H1 (cell line): ENCODE measurements around the gene OR9A2. TPM values are rescaled to one million over a fixed set of nuclear protein-coding genes. Genes with fewer than 3 reads are reported as not detected.

Experiments used
- CTCF ChIA-PET: fragments of 300-600 bp; sonication (Branson Sonifier 250); formaldehyde crosslinking; loops from one replicate; lab custom pipeline; 2021; ENCODE audit not compliant: partially characterized antibody; lab: Charles Lee
- POLR2A ChIA-PET: fragments of 300-600 bp; sonication (Branson Sonifier 250); formaldehyde crosslinking; loops from one replicate; lab custom pipeline; 2021; ENCODE audit warnings: inconsistent platforms; ENCODE audit not compliant: partially characterized antibody; lab: Charles Lee
- DNase-seq, 2 experiments: peaks; one replicate each; pipeline versions ENCODE4 v3.0.0 to v3.0.0-alpha.2; 2010 to 2022; ENCODE audit warnings: low spot score in 2 of 2, low read depth in 1 of 2, mixed read lengths in 1 of 2
- FAIRE-seq: peaks from 2 replicates; lab custom pipeline; 2011; peaks lifted over from hg19 to GRCh38; lab: Jason Lieb, UNC
- H2AFZ ChIP-seq: 2 replicates; pipeline ENCODE4 v1.8.1; 2012; ENCODE audit warnings: low read length, inconsistent platforms
- H2AK5ac ChIP-seq: 2 replicates; pipeline ENCODE4 v1.6.1; 2013; ENCODE audit warnings: low read depth, low read length
- H2BK120ac ChIP-seq: replicated peaks from 2 replicates; pipeline ENCODE3; 2013; ENCODE audit warnings: low read depth, low read length, inconsistent platforms
- H2BK12ac ChIP-seq: 2 replicates; pipeline ENCODE4 v1.6.1; 2013; ENCODE audit warnings: low read depth, low read length
- H2BK15ac ChIP-seq: 2 replicates; pipeline ENCODE4 v1.6.1; 2013; ENCODE audit warnings: low read length
- H2BK20ac ChIP-seq: 2 replicates; pipeline ENCODE4 v1.6.1; 2013; ENCODE audit warnings: low read length
- H2BK5ac ChIP-seq: 2 replicates; pipeline ENCODE4 v1.6.1; 2013; ENCODE audit warnings: low read depth, low read length
- H3K14ac ChIP-seq: 2 replicates; pipeline ENCODE4 v1.6.1; 2013; ENCODE audit warnings: inconsistent platforms; ENCODE audit not compliant: insufficient read length
- H3K18ac ChIP-seq: 2 replicates; pipeline ENCODE4 v1.6.1; 2013; ENCODE audit warnings: low read length; ENCODE audit errors: extremely low read depth
- H3K23ac ChIP-seq: 2 replicates; pipeline ENCODE4 v1.6.1; 2013; ENCODE audit warnings: inconsistent platforms; ENCODE audit not compliant: insufficient read length
- H3K23me2 ChIP-seq: 2 replicates; pipeline ENCODE4 v1.6.1; 2013; ENCODE audit warnings: low read depth, low read length
- H3K27ac ChIP-seq: 2 replicates; pipeline ENCODE4 v1.6.1; 2011; ENCODE audit warnings: low read depth, low read length, inconsistent platforms
- H3K27me3 ChIP-seq, 4 experiments: replicated peaks in 1 of 4; 1 replicate in 1 of 4; 2 replicates in 3 of 4; pipeline versions ENCODE4 v1.6.1 to v1.8.1; 2011 to 2013; ENCODE audit warnings: low read length in 3 of 4, mild to moderate bottlenecking in 3 of 4, inconsistent platforms in 2 of 4, mixed read lengths in 2 of 4, moderate library complexity in 1 of 4; ENCODE audit not compliant: control insufficient read depth in 3 of 4, insufficient read depth in 3 of 4; ENCODE audit errors: extremely low read depth in 1 of 4
- H3K36me3 ChIP-seq, 4 experiments: 2 replicates each; pipeline versions ENCODE4 v1.6.1 to v1.8.1; 2011 to 2013; ENCODE audit warnings: mild to moderate bottlenecking in 4 of 4, low read length in 3 of 4, moderate library complexity in 2 of 4, control low read depth in 1 of 4, inconsistent platforms in 1 of 4; ENCODE audit not compliant: insufficient read depth in 4 of 4, control insufficient read depth in 2 of 4
- H3K4ac ChIP-seq: replicated peaks from 2 replicates; pipeline ENCODE3; 2013; ENCODE audit warnings: low read length, low read depth, mixed read lengths, inconsistent platforms; ENCODE audit not compliant: insufficient read length
- H3K4me1 ChIP-seq, 4 experiments: replicated peaks in 1 of 4; 1 replicate in 1 of 4; 2 replicates in 3 of 4; pipeline versions ENCODE4 v1.6.1 to v1.8.1; 2011 to 2013; ENCODE audit warnings: low read length in 3 of 4, inconsistent platforms in 2 of 4, mixed read lengths in 1 of 4; ENCODE audit not compliant: insufficient read depth in 4 of 4, control insufficient read depth in 3 of 4
- H3K4me2 ChIP-seq, 2 experiments: 2 replicates each; pipeline versions ENCODE4 v1.6.1 to v1.8.1; 2011 to 2013; ENCODE audit warnings: low read depth in 2 of 2, low read length in 2 of 2, control low read depth in 1 of 2, inconsistent platforms in 1 of 2, mild to moderate bottlenecking in 1 of 2; ENCODE audit not compliant: insufficient read depth in 1 of 2
- H3K4me3 ChIP-seq, 4 experiments: fragments of 200-600, 300-600 bp in 1 of 4; sonication (generic), shearing (Covaris generic), sonication (Bioruptor Twin) in 1 of 4; 2 replicates each; pipeline versions ENCODE4 v1.5.1 to v1.8.1; 2011 to 2016; ENCODE audit warnings: low read length in 4 of 4, low read depth in 3 of 4, control low read depth in 2 of 4, inconsistent platforms in 2 of 4, mild to moderate bottlenecking in 2 of 4, mixed read lengths in 1 of 4, moderate library complexity in 1 of 4; ENCODE audit not compliant: insufficient read depth in 2 of 4; ENCODE audit errors: extremely low read depth in 1 of 4
- H3K56ac ChIP-seq: replicated peaks from 2 replicates; pipeline ENCODE3; 2013; ENCODE audit warnings: low read depth, mild to moderate bottlenecking, mixed read lengths, low read length, inconsistent platforms; ENCODE audit not compliant: insufficient read length
- H3K79me1 ChIP-seq: 2 replicates; pipeline ENCODE4 v1.6.1; 2013; ENCODE audit warnings: low read depth, low read length, control low read depth
- H3K79me2 ChIP-seq, 2 experiments: 2 replicates each; pipeline versions ENCODE4 v1.6.1 to v1.8.1; 2012 to 2013; ENCODE audit warnings: low read length in 2 of 2, mild to moderate bottlenecking in 2 of 2, inconsistent platforms in 1 of 2; ENCODE audit not compliant: insufficient read depth in 2 of 2, control insufficient read depth in 1 of 2
- H3K9ac ChIP-seq, 4 experiments: replicated peaks in 1 of 4; 1 replicate in 1 of 4; 2 replicates in 3 of 4; pipeline versions ENCODE4 v1.6.1 to v1.8.1; 2011 to 2013; ENCODE audit warnings: low read depth in 3 of 4, low read length in 3 of 4, control low read depth in 2 of 4, mild to moderate bottlenecking in 2 of 4, moderate library complexity in 2 of 4, inconsistent platforms in 1 of 4; ENCODE audit errors: extremely low read depth in 1 of 4
- H3K9me3 ChIP-seq, 2 experiments: 2 replicates each; pipeline versions ENCODE4 v1.6.1 to v1.8.1; 2012 to 2013; ENCODE audit warnings: mild to moderate bottlenecking in 2 of 2, moderate library complexity in 2 of 2, control low read depth in 1 of 2, inconsistent platforms in 1 of 2, low read depth in 1 of 2, low read length in 1 of 2, mixed read lengths in 1 of 2; ENCODE audit not compliant: insufficient read depth in 2 of 2
- H4K20me1 ChIP-seq, 2 experiments: replicated peaks in 1 of 2; 2 replicates each; pipeline versions ENCODE3 to v1.8.1; 2011 to 2013; ENCODE audit warnings: inconsistent platforms in 2 of 2, low read length in 2 of 2, mild to moderate bottlenecking in 1 of 2; ENCODE audit not compliant: insufficient read depth in 2 of 2, control insufficient read depth in 1 of 2
- H4K5ac ChIP-seq: 2 replicates; pipeline ENCODE4 v1.6.1; 2013; ENCODE audit warnings: low read length, low read depth, mixed read lengths, inconsistent platforms; ENCODE audit not compliant: insufficient read length
- H4K8ac ChIP-seq: 2 replicates; pipeline ENCODE4 v1.8.0; 2013; ENCODE audit warnings: mild to moderate bottlenecking, moderate library complexity, low read length, inconsistent platforms; ENCODE audit not compliant: insufficient read depth; ENCODE audit errors: extremely low read depth
- H4K91ac ChIP-seq: replicated peaks from 2 replicates; pipeline ENCODE3; 2013; ENCODE audit warnings: low read length, mixed read lengths, inconsistent platforms; ENCODE audit not compliant: insufficient read length
- CBX5 ChIP-seq: fragments of 300-800, 300-1000 bp; sonication (generic); IDR thresholded peaks from 2 replicates; pipeline ENCODE4 v1.7.1; 2016; ENCODE audit warnings: antibody characterized with exemption, low read length, low read depth
- CHD2 ChIP-seq: IDR thresholded peaks from 2 replicates; pipeline ENCODE4 v1.6.1; 2012; ENCODE audit warnings: low read length, improper control_type of control experiment
- WGBS, 2 experiments: shearing (Covaris generic) in 1 of 2; methylation state at CpG; one replicate each; pipeline versions ENCODE4 v1.1.6 to v1.1.7; 2013 to 2015; ENCODE audit warnings: low lambda C conversion rate in 2 of 2, mixed read lengths in 2 of 2, inconsistent platforms in 1 of 2, low coverage in 1 of 2, missing lambda C conversion rate in 1 of 2; ENCODE audit not compliant: insufficient replicate concordance in 2 of 2, insufficient coverage in 1 of 2, insufficient read length in 1 of 2; ENCODE audit errors: extremely low coverage in 1 of 2, missing lambda C conversion rate in 1 of 2; 5-methylcytosine and 5-hydroxymethylcytosine counted together
- polyA plus RNA-seq, 7 experiments: library from polyadenylated mRNA; depleted of rRNA in 3 of 7; stranded (reverse) in 5 of 7; unstranded in 2 of 7; fragments of >200 nt in 5 of 7; fragments of 200-250 nt in 2 of 7; gene quantifications; 1 replicate in 5 of 7; 2 replicates in 1 of 7; 4 replicates in 1 of 7; pipeline versions ENCODE4 v1.2.1 to v1.2.3, GENCODE V29; 2011 to 2013; ENCODE audit warnings: missing spikeins in 2 of 7, mixed read lengths in 2 of 7
- total RNA-seq: library from RNA; stranded (reverse); fragmentation: NEBNext Ultra II Directional; extraction: Animal tissue kit (Norgen Biotek cat#: 25700); gene quantifications from 2 replicates; pipeline ENCODE4 v1.2.1, GENCODE V29; 2021

OR9A2 gene
- total and polyA plus RNA-seq, 2 of the 8 experiments (the other 6 are each of a cell fraction or from before 2014, with no cell fraction given), result not detected

DNA sequence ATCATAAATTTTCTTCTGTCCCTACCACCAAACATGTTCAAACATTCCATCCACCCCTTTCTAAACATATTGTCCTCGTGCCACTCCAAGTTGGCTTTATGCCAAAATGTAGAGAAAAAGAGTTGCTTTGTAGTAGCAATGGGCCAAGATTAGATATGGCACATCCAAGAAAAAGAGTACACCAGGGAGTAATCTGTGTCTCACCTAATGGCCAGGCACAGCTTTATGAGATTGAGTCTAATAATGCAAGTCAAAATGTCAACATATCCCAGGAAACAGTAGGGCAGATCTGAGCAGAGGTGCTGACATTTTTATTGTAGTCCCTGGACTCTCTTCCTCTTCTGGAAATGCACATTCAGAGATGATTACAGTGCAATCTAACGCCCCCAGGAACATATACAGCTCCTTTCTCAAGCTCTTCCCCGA, 19.5 kb upstream of the OR9A2 start:
- POLR2A ChIA-PET, result interaction anchor here (0.6 kb wide), 1 partner anchor 9 kb away, joined by 4 read pairs; no protein-coding TSS in a partner anchor

More for the DNA sequence above, 19.5 kb upstream of the OR9A2 start:
- no peaks in the 10 kb centered on the region for H3K27me3 ChIP-seq
- no peak overlapping the region for H2AK5ac ChIP-seq
- no peak overlapping the region for H2BK20ac ChIP-seq
- H3K9me3 ChIP-seq, result no peaks in the 10 kb centered on the region
- no peak overlapping the region for H2BK120ac ChIP-seq
- no peak overlapping the region for H3K27ac ChIP-seq
- H2BK5ac ChIP-seq, result no peak overlapping the region
- H2BK12ac ChIP-seq, result no peak overlapping the region
- H2BK15ac ChIP-seq, result no peak overlapping the region
- no peaks in the 10 kb centered on the region; the same call in 1 of the 2 replicates for H3K23me2 ChIP-seq
- H3K4me1 ChIP-seq, result no peaks in the 10 kb centered on the region
- H3K36me3 ChIP-seq, result no peaks in the 10 kb centered on the region
- no peak overlapping the region for H3K14ac ChIP-seq
- no peak overlapping the region for H3K4me3 ChIP-seq
- H3K9ac ChIP-seq, result no peak overlapping the region
- H3K23ac ChIP-seq, result no peak overlapping the region
- no peak overlapping the region for H4K91ac ChIP-seq
- DNase-seq, result no peak
- no peak overlapping the region for H3K56ac ChIP-seq
- no peaks in the 10 kb centered on the region for H3K79me2 ChIP-seq
- no peak overlapping the region for H4K8ac ChIP-seq
- no peak overlapping the region for H3K4me2 ChIP-seq
- H2AFZ ChIP-seq, result no peak overlapping the region
- no peak overlapping the region for H3K18ac ChIP-seq
- TF ChIP-seq CHD2 (no peak), CBX5 (no peak)
- TF ChIP-seq, all 59 proteins: peak for 0
- Histone ChIP-seq H3K4ac (no peak overlapping the region), H3K79me1 (no peaks in the 10 kb centered on the region), H4K20me1 (no peaks in the 10 kb centered on the region), H4K5ac (no peak overlapping the region)
- 82% methylated on average over 3 of the region's 3 CpGs; no CpG with 5 or more reads in 1 of the 2 experiments for WGBS, 2 experiments
- CTCF ChIA-PET, result interaction anchor here (1.3 to 5.1 kb wide), 2 partner anchors 13 to 169 kb away, joined by 4 to 24 read pairs; no protein-coding TSS in a partner anchor
- FAIRE-seq, result no peak
